Activated gamma-delta T cell (primary cell): Measurements from ENCODE around the gene NBEAL2.
A peak's percentile ranks its signal among the peaks of the same experiment; 100 is the strongest.

Experiments
- DNase-seq: peaks from one replicate; lab custom pipeline; 2025; lab: John Stamatoyannopoulos, UW

The NBEAL2 gene

DNA sequence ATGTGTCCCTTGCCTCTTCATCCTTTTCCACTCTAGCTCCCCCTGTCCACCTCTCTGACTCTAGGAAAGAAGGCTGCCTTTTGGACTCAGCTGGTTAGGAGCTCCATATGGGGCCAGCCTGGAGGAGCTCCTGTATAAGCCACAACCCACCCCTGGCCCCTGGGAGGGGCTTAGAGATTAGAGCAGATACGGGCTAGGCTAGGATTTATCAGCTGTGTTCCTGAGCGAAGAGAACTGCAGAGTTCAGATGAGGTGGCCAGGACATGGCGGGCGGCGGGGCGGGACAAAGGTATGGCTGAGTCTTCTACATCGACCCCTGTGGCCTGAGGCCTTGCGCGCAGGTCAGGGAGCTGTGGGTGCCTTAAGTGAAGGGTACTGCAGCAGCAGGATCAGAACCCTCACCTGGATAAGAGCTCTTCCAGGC is 7.9 kb downstream of the NBEAL2 start:
- DNase-seq: no peak

DNA sequence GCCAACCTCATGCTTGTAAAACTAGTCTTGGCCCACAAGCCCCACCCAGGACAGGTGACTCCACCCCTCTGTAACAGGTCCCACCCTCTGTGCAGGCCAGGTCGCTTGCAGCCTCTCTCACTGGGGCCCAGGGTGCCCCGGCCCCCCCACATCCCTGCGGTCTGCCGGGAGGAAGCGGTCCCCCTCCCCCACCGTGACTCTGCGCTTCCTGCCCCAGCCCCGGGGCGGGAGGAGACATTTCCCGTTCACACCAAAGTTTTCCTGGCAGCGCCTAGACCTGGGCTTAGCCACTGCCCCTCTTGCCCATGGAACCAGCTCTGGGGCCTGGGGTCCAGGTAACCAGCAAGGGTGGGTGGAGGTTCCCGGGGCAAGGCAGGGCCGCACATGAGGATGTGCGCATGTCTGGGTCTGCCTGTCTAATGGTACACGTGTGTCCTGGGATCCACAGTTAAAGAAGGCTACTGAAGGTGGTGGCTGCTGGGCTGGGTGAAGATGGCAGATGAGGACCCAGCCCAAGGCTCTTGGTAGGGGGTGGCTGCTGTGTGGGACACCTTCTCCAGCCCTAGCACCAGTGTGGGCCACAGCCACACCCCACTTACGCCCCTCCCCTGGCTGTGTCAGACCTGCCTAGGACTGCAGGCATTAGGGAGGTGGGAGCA is 8.4 kb downstream of the NBEAL2 start:
- DNase-seq: peak; percentile 76

DNA sequence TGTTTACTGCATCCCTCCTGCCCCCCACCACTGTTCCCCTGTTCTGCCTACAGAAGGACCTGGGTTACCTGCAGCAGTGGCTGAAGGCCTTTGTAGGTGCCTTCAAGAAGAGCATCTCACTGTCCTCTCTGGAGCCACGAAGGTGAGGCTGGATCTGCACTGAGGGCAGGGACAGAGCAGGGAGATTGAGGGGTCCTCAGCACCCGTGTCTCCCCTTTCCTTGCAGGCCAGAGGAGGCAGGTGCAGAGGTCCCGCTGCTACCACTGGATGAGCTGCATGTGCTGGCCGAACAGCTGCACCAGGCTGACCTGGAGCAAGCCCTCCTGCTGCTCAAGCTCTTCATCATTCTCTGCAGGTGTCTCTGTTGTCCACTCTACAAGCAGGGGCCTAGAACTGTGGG is 9.2 kb downstream of the NBEAL2 start:
- DNase-seq: no peak

DNA sequence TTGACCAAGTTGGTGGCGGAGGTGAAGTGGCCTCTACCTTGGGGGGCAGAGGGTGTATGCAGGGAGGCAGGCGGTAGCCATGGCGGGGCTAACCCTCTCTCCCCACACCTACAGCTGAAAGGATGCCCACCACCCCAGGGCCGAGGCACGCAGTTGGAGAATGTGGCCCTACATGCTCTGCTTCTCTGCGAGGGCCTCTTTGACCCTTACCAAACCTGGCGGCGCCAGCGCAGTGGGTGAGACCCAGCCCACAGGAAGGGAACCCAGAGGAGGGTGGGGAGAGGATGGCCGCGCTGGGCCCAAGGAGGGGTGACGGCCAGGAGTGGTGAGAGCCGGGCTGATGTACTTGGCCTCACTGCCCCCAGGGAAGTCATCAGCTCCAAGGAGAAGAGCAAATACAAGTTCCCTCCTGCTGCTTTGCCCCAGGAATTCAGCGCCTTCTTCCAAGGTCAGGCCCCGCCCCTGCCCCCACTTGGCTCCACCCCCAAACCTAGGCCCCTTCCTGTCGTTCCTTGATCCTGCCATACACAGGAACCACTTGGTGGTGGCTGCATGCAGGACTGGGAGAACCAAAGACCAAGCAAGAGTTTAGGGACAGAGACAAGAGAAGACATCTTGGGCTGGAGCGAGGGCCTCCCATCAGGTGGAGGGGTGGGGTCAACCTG is 9.8 kb downstream of the NBEAL2 start:
- no peak for DNase-seq

DNA sequence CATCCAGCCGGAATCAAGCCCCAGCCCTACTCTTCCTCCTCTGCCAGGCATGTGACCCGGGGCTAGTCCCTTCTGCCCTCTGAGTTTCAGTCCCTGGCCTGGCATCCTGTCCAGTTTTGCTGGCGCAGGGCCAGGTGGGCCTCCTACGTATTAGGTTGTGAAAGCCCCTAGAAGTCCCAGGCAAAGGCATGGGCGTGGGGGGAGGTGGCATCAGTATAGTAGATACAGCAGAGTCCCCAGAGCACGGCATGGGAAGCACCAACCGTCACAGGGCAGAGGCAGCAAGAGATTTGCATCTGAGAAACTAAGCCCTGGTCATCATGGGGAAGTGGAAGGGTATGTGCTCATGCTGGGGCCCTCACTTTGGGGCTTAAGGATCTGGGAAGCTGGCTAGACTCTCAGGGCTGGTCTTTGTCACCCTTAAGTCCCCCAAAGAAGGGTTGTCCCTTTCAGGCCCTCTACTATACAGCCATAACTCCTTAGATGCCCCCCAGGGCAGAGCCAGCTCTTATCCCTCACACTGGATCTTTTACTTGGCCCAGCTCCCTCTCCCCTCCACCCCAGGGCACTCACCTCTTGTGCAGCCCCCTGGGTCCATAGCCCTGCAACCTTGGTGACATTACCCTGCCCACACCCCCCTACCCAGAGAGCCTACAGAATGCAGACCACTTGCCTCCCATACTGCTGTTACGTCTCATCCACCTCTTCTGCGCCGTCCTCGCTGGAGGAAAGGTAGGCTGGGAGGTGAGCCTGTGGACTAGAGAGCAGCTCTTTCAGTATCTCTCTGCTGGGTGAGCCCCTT is 11.3 kb downstream of the NBEAL2 start:
- no peak for DNase-seq

DNA sequence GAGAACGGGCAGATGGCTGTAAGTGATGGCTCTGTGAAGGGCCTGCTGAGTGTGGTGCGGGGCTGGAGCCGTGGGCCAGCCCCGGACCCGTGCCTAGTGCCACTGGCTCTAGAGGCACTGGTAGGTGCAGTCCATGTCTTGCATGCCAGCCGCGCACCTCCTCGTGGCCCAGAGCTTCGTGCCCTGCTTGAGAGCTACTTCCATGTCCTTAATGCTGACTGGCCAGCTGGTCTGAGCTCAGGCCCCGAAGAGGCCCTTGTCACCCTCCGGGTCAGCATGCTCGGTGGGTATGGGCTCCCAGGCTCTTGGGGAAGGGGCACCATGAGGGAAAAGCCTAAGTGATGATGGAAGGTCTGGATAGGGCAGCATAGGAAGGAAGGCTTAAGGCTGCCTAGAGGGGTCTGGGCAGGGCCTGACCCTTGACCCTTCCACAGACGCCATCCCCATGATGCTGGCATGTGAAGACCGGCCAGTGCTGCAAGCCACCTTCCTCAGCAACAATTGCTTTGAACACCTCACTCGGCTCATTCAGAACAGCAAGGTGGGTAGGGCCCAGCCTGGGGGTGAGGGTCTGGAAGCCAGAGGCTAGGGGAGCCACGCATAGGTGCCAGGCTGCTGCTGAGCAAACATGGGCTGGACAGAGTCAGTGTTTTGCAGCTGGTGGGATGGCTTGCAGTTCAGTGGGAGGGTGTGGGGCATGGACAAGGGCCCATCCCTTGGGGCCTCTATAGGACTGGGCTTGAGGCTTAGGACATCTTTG is 12.1 kb downstream of the NBEAL2 start:
- no peak for DNase-seq

DNA sequence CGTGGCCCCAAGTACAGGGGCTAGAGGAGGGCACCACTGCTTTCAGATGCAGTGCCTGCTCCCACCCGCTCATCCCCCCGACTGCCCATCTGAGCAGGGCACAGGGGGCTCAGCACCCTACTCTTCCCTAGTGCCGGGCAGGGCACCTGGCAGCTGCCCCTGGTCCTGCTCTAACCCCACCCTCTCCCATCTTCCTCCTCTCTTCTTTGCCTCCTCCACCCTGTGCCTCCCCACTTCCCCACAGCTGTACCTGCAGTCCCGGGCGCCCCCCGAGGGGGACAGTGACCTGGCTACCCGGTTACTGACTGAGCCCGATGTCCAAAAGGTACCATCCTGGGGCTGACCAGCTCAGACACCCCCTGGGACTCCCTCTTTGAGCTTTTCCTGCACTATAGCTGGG is 12.8 kb downstream of the NBEAL2 start:
- no peak for DNase-seq

DNA sequence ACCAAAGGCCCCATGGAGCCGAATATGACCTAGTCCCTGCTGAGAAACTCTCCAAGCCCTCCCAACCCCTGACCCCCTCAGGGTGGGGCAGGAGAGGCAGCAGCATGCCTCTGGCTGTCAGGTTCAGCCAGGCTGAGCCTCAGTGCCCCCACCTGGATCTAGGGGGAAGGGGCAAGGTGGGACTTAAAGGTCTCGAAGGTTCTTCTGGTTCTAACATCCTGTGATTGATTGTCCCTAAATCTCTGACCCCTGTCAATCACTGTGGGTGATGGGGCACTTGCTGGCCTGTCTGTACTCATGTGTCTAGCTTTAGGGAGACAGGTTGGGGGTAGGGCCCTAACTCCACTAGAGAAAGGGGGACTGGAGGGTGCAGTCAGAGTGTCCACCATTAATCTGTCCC is 13.8 kb downstream of the NBEAL2 start:
- no peak for DNase-seq

DNA sequence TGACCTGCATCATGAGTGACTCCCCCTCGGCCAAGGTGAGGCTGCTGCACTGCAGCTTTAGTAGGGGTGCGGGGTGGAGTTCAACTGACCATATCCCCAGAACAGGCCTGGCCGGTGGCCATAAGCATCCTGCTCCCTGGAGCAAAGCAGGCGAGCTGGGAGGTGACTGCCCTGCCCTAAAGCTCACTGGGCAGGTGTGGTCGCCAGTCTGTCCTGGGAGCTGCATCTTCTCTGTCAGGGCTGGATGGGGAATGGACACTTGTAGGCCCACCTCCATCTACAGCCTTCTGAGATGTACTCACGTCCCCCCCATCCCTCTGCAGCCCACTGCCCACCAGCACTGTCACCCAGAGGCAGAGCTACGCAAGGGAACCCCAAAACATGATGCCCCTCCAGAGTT is 14.5 kb downstream of the NBEAL2 start:
- DNase-seq: no peak

DNA sequence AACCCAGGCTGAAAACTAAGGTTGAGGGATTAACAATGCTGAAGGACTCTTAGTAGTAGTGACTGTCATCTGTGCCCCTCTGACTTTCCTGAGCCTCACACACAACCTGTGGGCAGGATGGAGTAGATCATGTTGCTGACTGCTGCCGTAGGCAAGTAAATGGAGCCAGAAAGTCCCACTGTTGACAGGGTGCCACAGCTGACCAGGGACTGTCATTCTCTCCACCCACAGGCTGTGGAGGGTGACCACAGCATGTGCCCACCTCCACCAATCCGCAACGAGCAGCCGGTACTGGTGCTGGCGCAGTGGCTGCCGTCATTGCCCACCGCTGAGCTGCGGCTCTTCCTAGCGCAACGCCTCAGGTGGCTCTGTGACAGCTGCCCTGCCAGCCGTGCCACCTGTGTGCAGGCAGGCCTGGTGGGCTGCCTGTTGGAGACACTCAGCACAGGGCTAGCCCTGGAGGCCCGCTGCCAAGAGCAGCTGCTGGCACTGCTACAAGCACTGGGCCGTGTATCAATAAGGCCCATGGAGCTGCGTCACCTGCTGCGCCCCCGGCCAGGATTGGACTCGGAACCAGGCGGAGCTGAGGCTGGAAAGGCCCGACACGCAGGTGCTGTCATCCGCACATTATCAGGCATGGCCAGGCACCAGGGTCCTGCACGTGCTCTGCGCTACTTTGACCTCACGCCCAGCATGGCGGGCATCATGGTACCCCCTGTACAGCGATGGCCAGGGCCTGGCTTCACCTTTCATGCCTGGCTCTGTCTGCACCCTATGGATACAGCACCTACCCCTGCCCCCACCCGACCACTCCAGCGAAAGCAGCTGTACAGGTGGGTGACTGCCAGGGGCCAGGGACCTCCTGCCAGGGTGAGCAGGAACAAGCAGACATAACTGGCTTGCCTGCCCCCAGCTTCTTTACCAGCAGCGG is 15.6 kb downstream of the NBEAL2 start:
- DNase-seq: no peak

DNA sequence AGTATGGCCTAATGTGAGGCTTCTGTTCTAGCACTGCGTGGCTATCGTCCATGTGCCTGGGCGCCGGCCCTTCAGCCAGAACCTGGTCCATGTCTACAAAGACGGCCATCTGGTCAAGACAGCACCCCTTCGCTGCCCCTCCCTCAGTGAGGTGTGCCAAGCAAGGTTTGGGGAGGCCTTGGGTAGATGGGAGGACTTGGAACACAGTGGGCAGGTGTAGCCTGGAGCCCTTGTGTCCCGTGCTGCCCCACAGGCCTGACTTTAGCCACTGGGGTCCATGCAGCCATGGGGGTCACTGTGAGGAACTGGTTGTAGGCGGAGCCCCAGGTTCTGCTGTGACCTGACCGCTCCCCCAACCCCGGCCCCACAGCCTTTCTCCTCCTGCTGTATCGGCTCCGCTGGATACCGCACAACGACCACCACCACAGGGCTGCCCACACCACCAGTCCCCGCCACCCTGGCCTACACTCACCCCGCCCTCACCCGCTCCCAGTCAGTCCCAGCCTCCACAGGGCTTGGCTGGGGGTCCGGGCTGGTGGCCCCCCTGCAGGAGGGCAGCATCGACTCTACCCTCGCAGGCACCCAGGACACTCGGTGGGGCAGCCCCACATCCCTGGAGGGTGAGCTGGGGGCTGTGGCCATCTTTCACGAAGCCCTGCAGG is 16.6 kb downstream of the NBEAL2 start:
- DNase-seq: no peak

DNA sequence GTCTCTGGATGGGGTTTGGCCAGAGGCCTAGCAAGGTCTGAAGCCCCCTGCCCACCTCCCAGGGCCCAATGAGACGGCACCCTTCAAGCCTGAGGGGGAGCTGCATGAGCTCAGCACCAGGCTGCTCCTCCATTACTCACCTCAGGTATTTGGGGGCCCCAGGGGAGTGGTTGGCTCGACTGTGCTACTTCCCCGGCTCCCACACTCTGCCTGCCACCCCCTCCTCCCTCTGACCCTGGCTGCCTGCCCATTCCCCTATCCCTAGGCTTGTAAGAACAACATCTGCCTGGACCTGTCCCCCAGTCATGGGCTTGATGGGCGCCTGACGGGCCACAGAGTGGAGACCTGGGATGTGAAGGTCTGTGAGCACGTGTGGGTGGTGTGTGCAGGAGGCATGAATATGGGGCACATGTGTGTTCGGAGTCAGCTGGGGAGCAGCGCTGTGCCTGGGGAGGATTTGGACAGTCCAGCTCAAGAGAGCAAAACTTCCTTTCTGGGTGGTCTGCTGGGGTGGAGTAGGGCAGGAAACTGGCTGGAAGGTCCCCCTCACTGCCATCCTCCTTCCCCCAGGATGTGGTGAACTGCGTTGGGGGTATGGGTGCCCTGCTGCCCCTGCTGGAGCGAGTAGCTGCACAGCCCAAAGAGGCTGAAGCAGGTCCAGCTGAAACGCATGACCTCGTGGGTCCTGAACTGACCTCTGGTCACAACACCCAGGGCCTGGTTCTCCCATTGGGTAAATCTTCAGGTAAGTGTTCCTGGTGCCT is 17.4 kb downstream of the NBEAL2 start:
- DNase-seq: no peak

DNA sequence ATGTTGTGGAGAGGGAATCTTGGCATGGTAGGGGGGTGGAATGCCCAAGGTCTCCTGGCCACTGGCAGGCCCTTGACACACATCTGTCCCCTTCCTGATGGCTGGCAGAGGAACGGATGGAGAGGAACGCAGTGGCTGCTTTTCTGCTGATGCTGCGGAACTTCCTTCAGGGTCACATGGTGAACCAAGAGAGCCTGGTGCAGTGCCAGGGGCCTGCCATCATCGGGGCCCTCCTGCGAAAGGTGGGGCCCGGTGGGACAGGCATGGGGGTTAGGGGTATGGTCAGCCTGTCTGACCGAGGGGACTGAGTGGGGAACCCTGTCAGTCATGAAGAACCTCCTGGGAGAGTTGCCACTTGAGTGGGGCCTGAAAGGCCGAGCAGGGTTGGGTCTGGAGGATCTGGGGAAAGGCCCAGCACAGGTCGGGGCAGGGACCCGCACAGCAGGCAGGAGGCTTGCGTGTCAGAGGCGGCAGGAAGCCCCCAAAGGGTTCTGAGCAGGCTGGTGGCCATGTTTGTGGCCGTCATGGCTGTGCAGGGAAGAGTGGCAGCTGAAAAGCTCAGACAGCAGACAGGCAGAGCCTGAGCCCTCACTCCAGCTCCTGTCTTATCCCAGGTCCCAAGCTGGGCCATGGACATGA is 18.1 kb downstream of the NBEAL2 start:
- no peak for DNase-seq

DNA sequence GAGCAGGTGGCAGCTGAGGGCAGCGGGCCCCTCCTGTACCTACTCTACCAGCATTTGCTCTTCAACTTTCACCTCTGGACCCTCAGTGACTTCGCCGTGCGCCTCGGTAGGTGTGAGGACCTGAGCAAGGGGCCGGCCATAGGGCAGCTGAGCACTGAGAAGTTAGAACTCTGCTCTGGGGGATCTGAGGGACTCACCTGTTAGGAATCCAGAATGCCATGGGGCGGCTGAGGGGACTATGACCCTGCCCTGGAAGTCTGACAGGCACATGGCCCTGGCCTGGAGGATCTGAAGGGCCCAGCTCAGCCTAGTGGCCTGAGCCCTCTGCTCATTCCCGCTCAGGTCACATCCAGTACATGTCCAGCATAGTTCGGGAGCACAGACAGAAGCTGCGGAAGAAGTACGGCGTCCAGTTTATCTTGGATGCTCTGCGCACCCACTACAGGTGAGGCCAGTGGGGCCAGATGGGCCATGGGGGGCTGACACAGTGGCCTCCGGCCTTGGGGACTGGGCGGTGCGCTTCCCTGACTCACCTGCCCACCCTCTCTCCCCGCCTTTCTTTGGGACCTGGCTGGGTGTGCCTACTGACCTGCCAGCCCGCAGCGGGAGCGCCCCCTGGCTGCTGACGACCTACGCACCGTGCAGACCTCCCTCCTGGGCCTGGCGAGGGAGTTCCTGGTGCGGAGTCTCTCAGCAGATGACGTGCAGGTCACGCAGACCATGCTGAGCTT is 18.8 kb downstream of the NBEAL2 start:
- peak; percentile 41 for DNase-seq

DNA sequence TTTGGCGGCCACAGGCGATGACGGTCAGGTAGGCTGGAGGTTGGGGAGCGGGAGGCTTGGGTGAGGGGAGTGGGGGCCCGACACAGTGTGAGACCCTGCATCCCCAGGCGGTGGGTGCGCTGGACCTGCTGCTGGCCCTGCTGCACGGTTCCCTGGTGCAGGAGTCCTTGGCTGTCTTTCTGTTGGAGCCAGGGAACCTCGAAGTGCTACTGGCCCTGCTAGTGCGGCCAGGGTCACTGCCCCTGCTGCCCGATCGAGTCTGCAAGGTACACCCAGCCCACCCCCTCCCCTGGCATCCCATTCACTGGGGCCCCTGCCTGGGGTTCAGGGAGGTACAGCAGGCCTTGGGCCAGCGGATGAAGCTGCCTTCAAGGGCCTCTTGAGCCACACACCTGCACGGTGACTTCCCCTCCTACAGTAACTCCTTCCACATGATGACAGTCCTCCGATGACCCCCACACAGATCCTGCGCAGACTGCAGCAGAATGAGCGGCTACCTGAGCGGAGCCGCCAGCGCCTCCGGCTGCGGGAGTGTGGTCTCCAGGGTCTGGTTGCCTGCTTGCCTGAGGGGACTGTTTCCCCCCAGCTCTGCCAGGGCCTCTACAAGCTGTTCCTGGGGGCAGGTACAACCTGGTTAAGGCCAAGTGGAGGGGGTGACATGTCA is 19.5 kb downstream of the NBEAL2 start:
- DNase-seq: no peak

DNA sequence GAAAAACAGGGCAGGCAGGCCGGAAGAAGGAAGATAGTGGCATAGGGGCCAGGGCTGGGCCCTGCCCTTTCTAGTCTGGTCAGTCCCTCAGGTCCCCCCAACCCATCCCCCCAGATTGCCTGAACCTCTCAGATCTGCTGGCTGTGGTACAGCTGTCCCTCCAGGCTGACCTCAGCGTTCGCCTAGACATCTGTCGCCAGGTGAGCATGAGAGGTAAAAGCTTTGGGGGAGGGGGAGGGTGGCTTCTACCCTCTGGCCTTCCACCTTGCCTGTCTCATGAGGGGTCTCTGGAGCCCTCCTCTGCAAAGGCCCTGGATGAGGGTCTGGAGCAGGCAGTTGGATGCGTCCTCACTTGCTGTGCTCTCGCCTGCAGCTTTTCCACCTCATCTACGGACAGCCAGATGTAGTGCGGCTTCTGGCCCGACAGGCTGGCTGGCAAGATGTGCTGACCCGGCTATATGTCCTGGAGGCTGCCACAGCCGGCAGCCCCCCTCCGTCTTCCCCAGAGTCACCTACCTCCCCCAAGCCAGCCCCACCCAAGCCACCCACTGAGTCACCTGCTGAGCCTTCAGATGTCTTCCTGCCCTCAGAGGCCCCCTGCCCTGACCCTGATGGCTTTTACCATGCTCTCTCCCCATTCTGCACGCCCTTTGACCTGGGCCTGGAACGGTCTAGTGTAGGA is 20.2 kb downstream of the NBEAL2 start:
- no peak for DNase-seq

DNA sequence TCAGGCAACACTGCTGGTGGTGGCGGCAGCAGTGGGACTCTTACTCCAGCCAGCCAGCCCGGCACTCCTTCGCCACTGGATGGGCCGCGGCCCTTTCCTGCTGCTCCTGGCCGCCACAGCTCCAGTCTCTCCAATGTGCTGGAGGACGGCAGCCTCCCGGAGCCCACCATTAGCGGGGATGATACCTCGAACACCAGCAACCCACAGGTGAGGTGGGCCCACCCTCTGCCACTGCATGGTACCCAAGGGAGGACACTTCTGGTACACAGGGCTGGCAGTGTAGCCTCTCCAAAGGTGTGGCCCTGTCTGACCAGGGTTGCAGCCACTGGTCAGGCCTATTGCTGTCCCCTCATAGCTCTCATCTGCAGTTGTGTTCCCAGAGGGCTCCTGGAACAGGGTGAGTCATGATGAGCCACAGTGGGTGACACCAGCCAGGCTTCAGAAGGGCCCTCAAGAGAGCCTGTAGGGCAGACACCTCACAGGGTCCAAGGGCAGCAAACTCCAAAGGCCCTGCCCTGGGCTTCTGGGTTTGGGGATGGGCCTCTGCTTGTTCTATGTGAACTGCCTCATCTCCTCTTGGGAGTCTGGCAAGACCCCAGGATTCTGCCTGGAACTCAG is 20.8 kb downstream of the NBEAL2 start:
- DNase-seq: no peak
